ENCODE results near the gene ITIH3.

ITIH3 gene

GRCh38 chr3:52773361-52774065 is 21.1 kb upstream of the ITIH3 start:
- TF ChIP-seq TAF1 (IDR thresholded peaks at IDR 0.05; ENCODE audit: borderline replicate concordance, insufficient read depth, low read length) (no peak), POLR2AphosphoS5 (IDR thresholded peaks at IDR 0.05; ENCODE audit: low read depth, low read length) (no peak), SIN3A (IDR thresholded peaks at IDR 0.05; ENCODE audit: borderline replicate concordance, insufficient read depth, low read length) (no peak), REST (IDR thresholded peaks at IDR 0.05; ENCODE audit: insufficient read depth in 1 of 2, low read depth in 2 of 2, low read length in 2 of 2) (no peak), FOXP2 (optimal IDR thresholded peaks at IDR 0.05; ENCODE audit: borderline replicate concordance, extremely low read depth, extremely low read length, insufficient read depth) (no peak)

GRCh38 chr3:52774066-52774713 is 20.4 kb upstream of the ITIH3 start:
- TF ChIP-seq SIN3A (IDR thresholded peaks at IDR 0.05; ENCODE audit: borderline replicate concordance, insufficient read depth, low read length) (no peak), POLR2AphosphoS5 (IDR thresholded peaks at IDR 0.05; ENCODE audit: low read depth, low read length) (no peak), REST (IDR thresholded peaks at IDR 0.05; ENCODE audit: insufficient read depth in 1 of 2, low read depth in 2 of 2, low read length in 2 of 2) (no peak), FOXP2 (optimal IDR thresholded peaks at IDR 0.05; ENCODE audit: borderline replicate concordance, extremely low read depth, extremely low read length, insufficient read depth) (no peak), TAF1 (IDR thresholded peaks at IDR 0.05; ENCODE audit: borderline replicate concordance, insufficient read depth, low read length) (no peak)

- TF ChIP-seq SIN3A (IDR thresholded peaks at IDR 0.05; ENCODE audit: borderline replicate concordance, insufficient read depth, low read length): no peak
- TF ChIP-seq TAF1 (IDR thresholded peaks at IDR 0.05; ENCODE audit: borderline replicate concordance, insufficient read depth, low read length): no peak
- TF ChIP-seq FOXP2 (optimal IDR thresholded peaks at IDR 0.05; ENCODE audit: borderline replicate concordance, extremely low read depth, extremely low read length, insufficient read depth): no peak
- TF ChIP-seq POLR2AphosphoS5 (IDR thresholded peaks at IDR 0.05; ENCODE audit: low read depth, low read length): no peak
- TF ChIP-seq REST (IDR thresholded peaks at IDR 0.05; ENCODE audit: insufficient read depth in 1 of 2, low read depth in 2 of 2, low read length in 2 of 2): no peak
Measured at GRCh38 chr3:52774901-52775864, 19.4 kb upstream of the ITIH3 start.

- TF ChIP-seq REST (IDR thresholded peaks at IDR 0.05; ENCODE audit: insufficient read depth in 1 of 2, low read depth in 2 of 2, low read length in 2 of 2) (no peak), SIN3A (IDR thresholded peaks at IDR 0.05; ENCODE audit: borderline replicate concordance, insufficient read depth, low read length) (no peak), TAF1 (IDR thresholded peaks at IDR 0.05; ENCODE audit: borderline replicate concordance, insufficient read depth, low read length) (no peak), POLR2AphosphoS5 (IDR thresholded peaks at IDR 0.05; ENCODE audit: low read depth, low read length) (no peak), FOXP2 (optimal IDR thresholded peaks at IDR 0.05; ENCODE audit: borderline replicate concordance, extremely low read depth, extremely low read length, insufficient read depth) (no peak)
Measured at GRCh38 chr3:52775877-52776276, 18.7 kb upstream of the ITIH3 start.
